ENCODE results near the gene NAA80.

GRCh38 chr3:50325113-50325480, 25.9 kb upstream of the NAA80 start:
- TF ChIP-seq FOXM1 (IDR thresholded peaks at IDR 0.05; ENCODE audit: borderline replicate concordance): no peak
- TF ChIP-seq ELF4 (IDR thresholded peaks at IDR 0.05): no peak
- TF ChIP-seq ARNT (IDR thresholded peaks at IDR 0.05): no peak
